ENCODE measurements around the gene STAT5A.
A peak's percentile ranks its signal among the peaks of the same experiment; 100 is the strongest.
"Not testable (repeated sequence)": the region's sequence is repeated elsewhere in the genome, so short reads cannot be mapped to it uniquely, and the experiment has no call there.

STAT5A gene

GRCh38 chr17:42345396-42346073, 57.2 kb downstream of the STAT5A start:
- Mint-ChIP-seq H3K4me3 (no peak overlapping the region), H3K9me3 (no peaks in the 10 kb centered on the region), H3K36me3 (peaks cover 13% of the 10 kb centered on the region), H3K4me1 (peaks cover 53% of the 10 kb centered on the region), H3K27ac (peak overlapping the region; percentile 35), H3K27me3 (no peaks in the 10 kb centered on the region)

- peaks cover 10% of the 10 kb centered on the region for H3K36me3 Mint-ChIP-seq
- no peak overlapping the region for H3K4me3 Mint-ChIP-seq
- peaks cover 47% of the 10 kb centered on the region for H3K4me1 Mint-ChIP-seq
- no peaks in the 10 kb centered on the region for H3K9me3 Mint-ChIP-seq
- H3K27ac Mint-ChIP-seq, result peak overlapping the region; percentile 46
- H3K27me3 Mint-ChIP-seq, result no peaks in the 10 kb centered on the region
Observed at GRCh38 chr17:42346481-42346880, 58.2 kb downstream of the STAT5A start.

DNA sequence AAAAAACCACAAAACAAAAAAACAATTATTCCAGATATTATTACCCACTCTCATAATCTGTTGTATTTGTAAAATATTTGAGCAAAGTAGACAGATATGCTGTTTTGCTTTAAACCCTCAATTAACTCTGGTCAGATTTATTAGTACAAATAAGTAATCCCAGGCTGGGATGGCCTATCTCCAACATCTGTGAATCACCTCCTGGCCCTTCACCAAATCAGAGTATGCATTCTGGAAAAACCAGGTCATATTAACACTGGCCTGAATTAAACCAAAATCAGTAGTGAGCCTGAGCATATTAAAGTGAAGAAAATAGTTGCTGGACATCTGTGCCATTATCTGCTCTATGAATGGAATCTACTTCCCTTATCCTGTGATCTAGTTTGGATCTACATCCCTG, 58.9 kb downstream of the STAT5A start:
- H3K9me3 Mint-ChIP-seq, result no peaks in the 10 kb centered on the region
- H3K4me3 Mint-ChIP-seq, result no peak overlapping the region
- H3K4me1 Mint-ChIP-seq, result peaks cover 41% of the 10 kb centered on the region

GRCh38 chr17:42347606-42348005, 59.3 kb downstream of the STAT5A start:
- H3K36me3 Mint-ChIP-seq, result peaks cover 10% of the 10 kb centered on the region
- H3K27me3 Mint-ChIP-seq, result no peaks in the 10 kb centered on the region
- H3K9me3 Mint-ChIP-seq, result no peaks in the 10 kb centered on the region
- H3K4me1 Mint-ChIP-seq, result peaks cover 41% of the 10 kb centered on the region
- H3K4me3 Mint-ChIP-seq, result no peak overlapping the region
- H3K27ac Mint-ChIP-seq, result peak overlapping the region; percentile 63

More for the DNA sequence above, 58.9 kb downstream of the STAT5A start:
- H3K27ac Mint-ChIP-seq, result peak overlapping the region; percentile 48
- peaks cover 10% of the 10 kb centered on the region for H3K36me3 Mint-ChIP-seq
- no peaks in the 10 kb centered on the region for H3K27me3 Mint-ChIP-seq

DNA sequence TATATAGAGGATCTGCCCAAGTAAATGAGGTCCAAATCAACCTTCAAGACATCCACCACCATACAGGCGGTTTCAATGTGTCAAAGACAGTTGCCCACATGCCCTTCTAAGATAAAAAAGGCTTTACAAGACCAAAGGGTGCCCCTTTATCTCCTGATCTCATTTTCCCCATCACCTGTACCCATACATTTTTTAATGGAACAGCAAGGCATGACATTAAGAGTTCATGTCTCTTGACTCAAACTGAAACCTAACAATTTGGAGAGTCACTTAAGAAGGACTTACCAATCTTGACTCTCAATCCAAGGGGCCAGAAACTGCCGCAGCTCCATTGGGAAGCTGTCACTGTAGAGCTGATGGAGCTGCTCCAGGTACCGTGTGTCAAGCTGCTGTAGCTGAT, 59.8 kb downstream of the STAT5A start:
- peak overlapping the region; percentile 1 for H3K27ac Mint-ChIP-seq
- H3K4me1 Mint-ChIP-seq, result peaks cover 38% of the 10 kb centered on the region
- H3K9me3 Mint-ChIP-seq, result no peaks in the 10 kb centered on the region
- H3K27me3 Mint-ChIP-seq, result no peaks in the 10 kb centered on the region
- H3K36me3 Mint-ChIP-seq, result peaks cover 7% of the 10 kb centered on the region
- no peak overlapping the region for H3K4me3 Mint-ChIP-seq

DNA sequence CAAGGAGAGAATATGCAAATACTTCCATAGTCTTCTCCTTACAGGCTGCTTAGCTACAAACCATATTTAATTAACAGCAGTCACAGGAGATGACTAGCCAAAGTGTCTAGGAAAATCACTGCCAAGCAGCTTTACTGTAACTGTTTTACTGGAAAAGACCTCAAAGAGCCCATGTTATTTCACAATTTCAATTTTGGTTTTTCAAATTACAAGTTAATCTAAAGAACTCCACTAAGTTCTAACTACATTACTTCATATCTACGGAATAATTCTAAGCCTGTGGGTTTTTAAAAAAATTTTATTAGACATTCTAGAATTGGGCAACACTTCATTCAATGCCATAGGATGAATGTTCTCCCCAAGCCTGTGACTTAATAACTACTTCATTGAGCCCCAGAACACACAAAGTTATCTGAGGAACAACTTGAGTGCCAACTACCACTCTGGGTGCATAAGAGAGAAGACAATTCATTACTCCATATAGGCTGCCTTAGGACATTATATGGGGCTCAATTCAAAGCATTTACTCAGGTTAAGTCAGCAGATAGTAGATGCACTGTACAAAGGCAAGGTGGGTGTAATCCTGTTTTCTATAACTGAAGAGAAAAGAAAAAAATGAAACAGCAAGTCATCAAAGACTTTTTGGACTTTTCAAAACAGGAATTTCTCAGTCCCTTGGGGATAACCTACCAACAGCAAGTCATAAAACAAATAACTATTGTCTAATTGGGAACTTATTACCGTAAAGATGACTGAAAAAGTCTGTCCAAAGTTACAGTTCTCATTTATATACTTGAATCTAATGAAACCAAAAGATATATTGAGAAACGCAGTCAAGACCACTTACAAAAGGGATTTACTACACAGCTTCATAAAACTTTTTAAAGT, 66.9 kb downstream of the STAT5A start:
- Mint-ChIP-seq H3K9me3 (no peaks in the 10 kb centered on the region), H3K4me1 (peaks cover 53% of the 10 kb centered on the region), H3K27ac (peak overlapping the region; percentile 93), H3K4me3 (peak overlapping the region; percentile 31), H3K36me3 (peaks cover 5% of the 10 kb centered on the region), H3K27me3 (no peaks in the 10 kb centered on the region)

DNA sequence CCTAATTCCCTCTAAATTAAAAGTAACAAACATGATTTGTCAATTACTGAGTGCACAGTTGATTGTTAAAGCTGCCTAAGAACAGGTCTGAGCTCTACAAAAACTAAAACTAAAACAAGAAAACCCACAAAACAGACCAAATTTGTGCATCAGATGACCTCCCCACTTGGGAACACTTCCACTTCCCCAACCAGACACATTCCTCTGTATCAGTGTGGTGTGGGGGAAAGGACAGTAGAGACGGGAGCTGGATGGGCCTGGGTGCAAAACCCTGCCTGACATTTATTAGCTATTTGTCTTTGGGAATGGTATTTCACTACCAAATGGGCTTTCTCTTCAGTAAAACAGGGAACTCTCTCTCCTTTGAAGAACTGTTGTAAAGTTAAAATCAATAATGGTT, 70.1 kb downstream of the STAT5A start:
- Mint-ChIP-seq H3K4me1 (peaks cover 70% of the 10 kb centered on the region), H3K36me3 (peaks cover 19% of the 10 kb centered on the region), H3K27ac (peak overlapping the region; percentile 68), H3K4me3 (no peak overlapping the region), H3K27me3 (no peaks in the 10 kb centered on the region), H3K9me3 (peaks cover 4% of the 10 kb centered on the region)

- H3K27me3 Mint-ChIP-seq, result no peaks in the 10 kb centered on the region
- no peak overlapping the region for H3K4me3 Mint-ChIP-seq
- peak overlapping the region; percentile 79 for H3K27ac Mint-ChIP-seq
- H3K4me1 Mint-ChIP-seq, result peaks cover 70% of the 10 kb centered on the region
- peaks cover 24% of the 10 kb centered on the region for H3K36me3 Mint-ChIP-seq
- H3K9me3 Mint-ChIP-seq, result peaks cover 4% of the 10 kb centered on the region
Observed at GRCh38 chr17:42359133-42359532, 70.8 kb downstream of the STAT5A start.

DNA sequence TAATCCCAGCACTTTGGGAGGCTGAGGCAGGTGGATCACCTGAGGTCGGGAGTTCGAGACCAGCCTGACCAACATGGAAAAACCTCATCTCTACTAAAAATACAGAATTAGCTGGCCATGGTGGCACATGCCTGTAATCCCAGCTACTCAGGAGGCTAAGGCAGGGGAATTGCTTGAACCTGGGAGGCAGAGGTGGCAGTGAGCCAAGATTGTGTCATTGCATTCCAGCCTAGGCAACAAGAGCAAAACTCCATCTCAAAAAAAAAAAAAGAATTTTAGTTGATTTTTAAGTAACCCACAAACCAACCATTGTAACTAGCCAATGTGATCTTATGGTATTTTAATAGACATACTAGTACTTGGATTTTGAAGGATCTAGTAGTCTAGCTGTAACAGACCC, 72.1 kb downstream of the STAT5A start:
- Mint-ChIP-seq H3K4me1 (peaks cover 74% of the 10 kb centered on the region), H3K36me3 (peaks cover 32% of the 10 kb centered on the region), H3K27ac (peak overlapping the region; percentile 62)
- H3K27me3 Mint-ChIP-seq, H3K4me3 Mint-ChIP-seq, H3K9me3 Mint-ChIP-seq: not testable (repeated sequence)

All from activated naive CD4-positive, alpha-beta T cell treated with anti-CD3 and anti-CD28 coated beads, Interleukin-2, amount 50 U/mL, for 24 hours (primary cell).